Erythroblast (primary cell): ENCODE data around the gene C8B.

Experiments
- GATA1 ChIP-seq: IDR thresholded peaks from 2 replicates; pipeline ENCODE4 v1.6.1; 2011; ENCODE audit warnings: low read depth, mild to moderate bottlenecking, control low read depth, low read length, moderate library complexity
- POLR2A ChIP-seq: IDR thresholded peaks from 2 replicates; pipeline ENCODE4 v1.6.1; 2011; ENCODE audit warnings: mild to moderate bottlenecking, low read length

GRCh38 chr1:56938646-56939045 is 27.2 kb downstream of the C8B start:
- no peak for TF ChIP-seq POLR2A
- no peak for TF ChIP-seq GATA1
